CD4-positive, alpha-beta T cell (primary cell): ENCODE measurements around the gene NUP50. TPM values are rescaled to one million over a fixed set of nuclear protein-coding genes. Genes with fewer than 3 reads are reported as not detected.

Experiments
- ATAC-seq: fragments of 200-7000 bp; cut with Tn5 transposase; one replicate; pipeline ENCODE4 v1.10.0; 2022; ENCODE audit warnings: mild to moderate bottlenecking; ENCODE audit not compliant: poor library complexity
- CTCF ChIA-PET: fragments of 350-600 bp; sonication (Branson Sonifier 250); formaldehyde crosslinking; loops from one replicate; lab custom pipeline; 2021; ENCODE audit warnings: antibody characterized with exemption, inconsistent platforms; lab: Charles Lee
- POLR2A ChIA-PET: fragments of 350-600 bp; sonication (Branson Sonifier 250); formaldehyde crosslinking; loops from one replicate; lab custom pipeline; 2021; ENCODE audit warnings: antibody characterized with exemption, inconsistent platforms; lab: Charles Lee
- DNase-seq, 14 experiments: peaks; one replicate each; pipeline ENCODE4 v3.0.0-alpha.2; 2013 to 2020; ENCODE audit warnings: mixed read lengths in 2 of 14
- H3K27ac ChIP-seq, 2 donors: one replicate each; pipeline versions ENCODE4 v1.5.1 to v1.7.0; 2013; ENCODE audit warnings: low read length in 2 of 2, low read depth in 1 of 2, mild to moderate bottlenecking in 1 of 2
- H3K27me3 ChIP-seq, 2 experiments: 1 replicate in 1 of 2; 2 replicates in 1 of 2; pipeline versions ENCODE4 v1.6.1 to v1.7.0; 2013; ENCODE audit warnings: low read length in 2 of 2, control low read depth in 1 of 2, mild to moderate bottlenecking in 1 of 2, moderate library complexity in 1 of 2; ENCODE audit not compliant: insufficient read depth in 2 of 2, control insufficient read depth in 1 of 2
- H3K36me3 ChIP-seq: one replicate; pipeline ENCODE4 v1.6.1; 2013; ENCODE audit warnings: low read length, control low read depth; ENCODE audit not compliant: insufficient read depth
- H3K4me1 ChIP-seq: one replicate; pipeline ENCODE4 v1.6.1; 2013; ENCODE audit warnings: low read length, control low read depth; ENCODE audit not compliant: insufficient read depth
- H3K4me3 ChIP-seq: one replicate; pipeline ENCODE4 v1.5.1; 2013; ENCODE audit warnings: mild to moderate bottlenecking, low read length, moderate library complexity
- H3K9me3 ChIP-seq, 2 experiments: 1 replicate in 1 of 2; 2 replicates in 1 of 2; pipeline versions ENCODE4 v1.6.1 to v1.7.0; 2013; ENCODE audit warnings: low read length in 2 of 2, mild to moderate bottlenecking in 2 of 2, control low read depth in 1 of 2, moderate library complexity in 1 of 2; ENCODE audit not compliant: control insufficient read depth in 1 of 2, insufficient read depth in 1 of 2
- H3K27ac Mint-ChIP-seq: one replicate; pipeline ENCODE4 v1.8.0; 2020; ENCODE audit warnings: mixed read lengths
- H3K27me3 Mint-ChIP-seq: one replicate; pipeline ENCODE4 v1.8.0; 2021; ENCODE audit warnings: mixed read lengths
- H3K36me3 Mint-ChIP-seq: one replicate; pipeline ENCODE4 v1.8.0; 2021; ENCODE audit warnings: low read depth, mixed read lengths
- H3K4me1 Mint-ChIP-seq: one replicate; pipeline ENCODE4 v1.8.0; 2021; ENCODE audit warnings: low read depth, mixed read lengths
- H3K4me3 Mint-ChIP-seq: one replicate; pipeline ENCODE4 v1.8.0; 2020; ENCODE audit warnings: mild to moderate bottlenecking, mixed read lengths
- H3K9me3 Mint-ChIP-seq: one replicate; pipeline ENCODE4 v1.8.0; 2020; ENCODE audit warnings: mixed read lengths
- CTCF ChIP-seq: fragments of 200-600 bp; IDR thresholded peaks from one replicate; pipeline ENCODE4 v1.8.0; 2022; ENCODE audit warnings: antibody characterized with exemption, mild to moderate bottlenecking
- intact Hi-C, 2 experiments: fragments of 100-400 bp; cut with DNase I in 1 of 2; cut with micrococcal nuclease in 1 of 2; formaldehyde crosslinking; loops; one replicate each; pipeline versions ENCODE4 v1.15.1 to v1.9.0; 2023 to 2025; cut with DNase I, micrococcal nuclease
- total RNA-seq, 174 experiments: library from RNA in 2 of 174; stranded (reverse) in 2 of 174; gene quantifications; one replicate each; pipeline ENCODE4 v1.2.3 and lab custom pipeline; 2021 to 2026

NUP50 gene
- total RNA-seq, 2 experiments from 2014 or later: 141 TPM

DNA sequence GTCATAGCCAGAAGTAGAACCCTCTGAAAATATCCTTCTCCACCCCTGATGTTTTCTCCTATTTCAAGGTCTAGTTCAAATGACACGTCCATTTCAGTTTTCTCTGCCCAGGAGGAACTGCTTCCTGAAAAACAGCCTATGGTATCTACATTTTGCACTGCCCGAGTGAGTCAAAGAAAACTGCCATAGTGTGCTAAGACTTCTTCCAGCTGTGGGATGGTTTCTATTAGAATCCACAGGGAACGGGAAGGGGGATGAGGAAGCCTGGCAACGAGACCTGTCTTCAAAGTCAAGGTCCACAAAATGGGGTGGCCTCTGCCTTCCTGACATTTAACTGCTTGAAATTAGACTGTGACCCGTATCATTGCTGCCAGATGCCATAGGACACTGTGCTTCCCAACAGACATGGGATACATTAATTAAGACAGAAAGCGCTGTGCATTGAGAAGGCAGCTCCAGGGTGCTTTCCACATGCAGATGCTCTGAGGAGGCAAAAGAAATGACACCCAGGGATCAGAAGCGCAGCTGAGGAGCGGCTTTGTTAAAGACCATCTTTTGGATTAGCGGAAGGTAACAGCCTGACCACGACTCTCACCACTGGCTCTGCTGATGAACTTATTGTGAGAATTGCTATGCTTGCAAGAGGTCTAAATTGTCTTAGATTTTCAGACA lies 39.4 kb upstream of the NUP50 start:
- POLR2A ChIA-PET: no interaction called here
- Mint-ChIP-seq H3K36me3 (no peaks in the 10 kb centered on the region), H3K27ac (no peak overlapping the region), H3K4me1 (peaks cover 4% of the 10 kb centered on the region), H3K27me3 (no peaks in the 10 kb centered on the region), H3K4me3 (no peak overlapping the region), H3K9me3 (no peaks in the 10 kb centered on the region)
- intact Hi-C loops: no loop called here
- no peak for TF ChIP-seq CTCF
- no peak for ATAC-seq
- Histone ChIP-seq H3K36me3 (no peaks in the 10 kb centered on the region), H3K4me3 (no peak overlapping the region), H3K4me1 (peaks cover 3% of the 10 kb centered on the region), H3K9me3 (no peaks in the 10 kb centered on the region), H3K27ac (no peak overlapping the region), H3K27me3 (no peaks in the 10 kb centered on the region)
- CTCF ChIA-PET: no interaction called here
- DNase-seq: no peak

- Mint-ChIP-seq H3K4me3 (no peak overlapping the region), H3K27ac (no peak overlapping the region), H3K27me3 (no peaks in the 10 kb centered on the region), H3K36me3 (no peaks in the 10 kb centered on the region), H3K4me1 (peaks cover 13% of the 10 kb centered on the region), H3K9me3 (no peaks in the 10 kb centered on the region)
- no peak for DNase-seq
- POLR2A ChIA-PET: no interaction called here
- intact Hi-C loops: no loop called here
- Histone ChIP-seq H3K9me3 (no peaks in the 10 kb centered on the region), H3K4me1 (peaks cover 12% of the 10 kb centered on the region), H3K27me3 (no peaks in the 10 kb centered on the region), H3K36me3 (no peaks in the 10 kb centered on the region), H3K27ac (no peak overlapping the region), H3K4me3 (no peak overlapping the region)
- ATAC-seq: no peak
- no peak for TF ChIP-seq CTCF
- CTCF ChIA-PET: no interaction called here
These were observed 38.5 kb upstream of the NUP50 start for GRCh38 chr22:45125188-45125587.

- Histone ChIP-seq H3K27ac (no peak overlapping the region), H3K4me3 (no peak overlapping the region), H3K27me3 (no peaks in the 10 kb centered on the region), H3K4me1 (peaks cover 12% of the 10 kb centered on the region), H3K36me3 (no peaks in the 10 kb centered on the region), H3K9me3 (no peaks in the 10 kb centered on the region)
- Mint-ChIP-seq H3K27ac (no peak overlapping the region), H3K27me3 (no peaks in the 10 kb centered on the region), H3K36me3 (peaks cover 13% of the 10 kb centered on the region), H3K4me1 (peaks cover 23% of the 10 kb centered on the region), H3K9me3 (no peaks in the 10 kb centered on the region), H3K4me3 (no peak overlapping the region)
- ChIA-PET CTCF (no interaction called here), POLR2A (no interaction called here)
- TF ChIP-seq CTCF: no peak
- intact Hi-C loops: no loop called here
- DNase-seq (no peak), ATAC-seq (no peak)
These were observed 35.9 kb upstream of the NUP50 start for GRCh38 chr22:45127866-45128265.
